Uterus (tissue), 2 donors: ENCODE results near the gene SLC44A4.

ENCODE experiments used
- POLR2A ChIP-seq, 2 donors: fragments of 450-650 bp; IDR thresholded peaks; one replicate each; pipeline ENCODE4 v1.6.1; 2016; ENCODE audit warnings: antibody characterized with exemption in 2 of 2, mild to moderate bottlenecking in 1 of 2, moderate library complexity in 1 of 2
- TF ChIP-seq, protein P1 (sequence below), 4 experiments: fragments of 200-600 bp in 2 of 4; fragments of 450-650 bp in 2 of 4; sonication (generic) in 2 of 4; IDR thresholded peaks; one replicate each; pipeline ENCODE4 v1.5.1; 2016 to 2019; ENCODE audit warnings: antibody characterized with exemption in 4 of 4, mild to moderate bottlenecking in 2 of 4, moderate library complexity in 1 of 4

DNA sequence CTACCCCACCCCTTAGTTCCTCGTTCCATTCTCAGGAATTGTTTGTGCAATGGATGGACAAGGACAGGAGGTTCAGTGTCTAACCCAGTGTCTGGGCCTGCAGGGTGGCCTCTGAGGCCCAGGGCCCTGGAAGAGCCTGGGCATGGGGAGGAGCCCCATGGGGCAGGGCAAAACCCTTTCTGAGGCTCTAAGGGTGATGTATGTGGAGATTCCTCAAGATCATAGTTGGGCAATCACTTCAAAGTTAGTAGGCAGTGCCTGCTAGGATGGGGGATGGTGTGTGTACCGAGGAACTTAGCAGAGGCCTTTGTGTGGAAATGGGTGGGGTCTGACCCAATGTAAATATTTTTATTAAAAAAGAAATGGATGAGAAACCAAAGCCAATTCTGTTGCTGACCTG, 42.0 kb upstream of the SLC44A4 start:
- TF ChIP-seq POLR2A (IDR thresholded peaks at IDR 0.05): no peak
- TF ChIP-seq, protein P1, sequence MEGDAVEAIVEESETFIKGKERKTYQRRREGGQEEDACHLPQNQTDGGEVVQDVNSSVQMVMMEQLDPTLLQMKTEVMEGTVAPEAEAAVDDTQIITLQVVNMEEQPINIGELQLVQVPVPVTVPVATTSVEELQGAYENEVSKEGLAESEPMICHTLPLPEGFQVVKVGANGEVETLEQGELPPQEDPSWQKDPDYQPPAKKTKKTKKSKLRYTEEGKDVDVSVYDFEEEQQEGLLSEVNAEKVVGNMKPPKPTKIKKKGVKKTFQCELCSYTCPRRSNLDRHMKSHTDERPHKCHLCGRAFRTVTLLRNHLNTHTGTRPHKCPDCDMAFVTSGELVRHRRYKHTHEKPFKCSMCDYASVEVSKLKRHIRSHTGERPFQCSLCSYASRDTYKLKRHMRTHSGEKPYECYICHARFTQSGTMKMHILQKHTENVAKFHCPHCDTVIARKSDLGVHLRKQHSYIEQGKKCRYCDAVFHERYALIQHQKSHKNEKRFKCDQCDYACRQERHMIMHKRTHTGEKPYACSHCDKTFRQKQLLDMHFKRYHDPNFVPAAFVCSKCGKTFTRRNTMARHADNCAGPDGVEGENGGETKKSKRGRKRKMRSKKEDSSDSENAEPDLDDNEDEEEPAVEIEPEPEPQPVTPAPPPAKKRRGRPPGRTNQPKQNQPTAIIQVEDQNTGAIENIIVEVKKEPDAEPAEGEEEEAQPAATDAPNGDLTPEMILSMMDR (IDR thresholded peaks at IDR 0.05): no peak
